HG03135 (cell line): ENCODE measurements around the gene EML1.
"Not testable (repeated sequence)": the region's sequence is repeated elsewhere in the genome, so short reads cannot be mapped to it uniquely, and the experiment has no call there.

Experiments used
- ATAC-seq: cut with Tn5 transposase; IDR thresholded peaks from one replicate; pipeline ENCODE4 v1.9.1; 2021; ENCODE audit warnings: mild to moderate bottlenecking, moderate library complexity; ENCODE audit not compliant: unreplicated experiment

EML1 gene

DNA sequence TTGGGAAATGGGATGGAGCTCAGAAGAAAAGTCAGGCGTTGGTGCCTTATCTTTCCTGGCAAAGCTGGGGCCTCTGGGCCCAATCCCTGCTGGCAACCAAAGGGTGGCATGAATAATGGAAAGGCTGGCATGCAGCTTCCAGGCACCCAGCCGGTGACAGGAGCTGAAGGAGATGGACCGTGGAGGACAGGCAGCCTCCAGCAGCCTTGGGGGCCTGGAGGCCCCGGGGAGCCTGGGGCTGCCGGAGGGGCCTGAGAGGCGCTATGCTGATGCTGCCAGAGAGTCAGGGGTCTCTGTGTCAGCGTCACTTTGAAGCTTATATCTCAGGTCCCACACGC is 38.2 kb upstream of the EML1 start:
- no peak for ATAC-seq

DNA sequence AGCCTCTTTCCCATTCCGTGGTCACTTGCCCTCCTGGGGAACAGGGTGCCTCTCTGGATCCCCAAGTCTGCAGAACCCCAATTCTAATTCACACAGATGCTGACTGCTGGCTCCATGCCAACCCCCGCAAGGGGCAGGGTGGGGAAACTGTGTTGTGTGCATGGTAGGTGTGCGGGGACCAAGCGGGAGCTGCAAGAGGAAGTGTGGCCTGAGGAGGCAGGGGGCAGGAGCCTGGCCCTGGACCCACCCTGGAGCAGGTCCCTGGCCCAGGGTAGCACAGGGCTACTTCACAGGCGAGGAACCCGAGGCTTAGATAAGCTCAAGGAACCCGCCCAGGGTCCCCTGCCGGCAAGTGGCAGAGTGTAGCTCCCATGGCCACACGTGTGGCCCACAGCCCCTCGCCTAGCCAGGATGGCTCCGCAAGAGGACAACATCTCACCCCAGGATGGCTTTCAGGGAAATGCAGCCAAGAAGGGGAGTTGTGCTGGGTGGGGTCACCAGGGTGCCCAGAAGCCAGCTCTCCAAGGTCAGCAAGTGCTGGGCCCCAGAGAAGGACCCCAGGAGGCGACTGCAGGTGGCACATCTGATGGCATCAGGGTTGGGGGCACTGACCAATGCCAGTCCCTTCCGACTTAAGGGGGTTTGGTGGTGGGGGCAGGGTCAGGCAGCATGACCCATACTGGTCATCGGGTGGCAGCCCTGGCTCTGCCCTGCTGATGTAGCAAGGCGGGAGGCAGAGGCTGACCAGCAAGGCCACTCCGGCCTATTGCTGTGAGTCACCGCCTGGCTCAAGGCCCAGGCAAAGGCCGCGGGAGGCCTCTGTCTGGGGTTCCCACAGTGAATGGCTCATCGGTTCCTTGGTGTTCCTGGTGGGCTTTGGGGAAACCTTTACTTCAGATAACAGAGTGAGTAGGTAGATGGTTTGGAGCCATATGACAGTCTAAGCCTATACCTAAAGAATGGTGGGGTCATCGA is 37.3 kb upstream of the EML1 start:
- ATAC-seq: no peak

DNA sequence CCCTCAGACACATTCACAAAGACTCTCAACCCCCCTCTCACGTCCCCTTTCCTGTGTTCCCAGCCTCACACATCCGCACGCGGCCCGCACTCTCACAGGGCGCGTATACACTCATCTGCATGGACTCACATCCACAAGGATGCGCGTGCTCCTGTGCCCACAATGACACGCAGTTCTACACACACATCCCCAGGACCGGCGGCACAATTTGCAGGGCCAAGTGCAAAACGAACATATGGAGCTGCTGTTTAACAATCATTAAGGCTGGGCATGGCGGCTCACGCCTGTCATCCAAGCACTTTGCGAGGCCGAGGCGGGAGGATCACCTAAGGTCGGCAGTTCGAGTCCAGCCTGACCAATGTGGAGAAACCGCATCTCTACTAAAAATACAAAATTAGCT is 36.4 kb upstream of the EML1 start:
- ATAC-seq: no peak

DNA sequence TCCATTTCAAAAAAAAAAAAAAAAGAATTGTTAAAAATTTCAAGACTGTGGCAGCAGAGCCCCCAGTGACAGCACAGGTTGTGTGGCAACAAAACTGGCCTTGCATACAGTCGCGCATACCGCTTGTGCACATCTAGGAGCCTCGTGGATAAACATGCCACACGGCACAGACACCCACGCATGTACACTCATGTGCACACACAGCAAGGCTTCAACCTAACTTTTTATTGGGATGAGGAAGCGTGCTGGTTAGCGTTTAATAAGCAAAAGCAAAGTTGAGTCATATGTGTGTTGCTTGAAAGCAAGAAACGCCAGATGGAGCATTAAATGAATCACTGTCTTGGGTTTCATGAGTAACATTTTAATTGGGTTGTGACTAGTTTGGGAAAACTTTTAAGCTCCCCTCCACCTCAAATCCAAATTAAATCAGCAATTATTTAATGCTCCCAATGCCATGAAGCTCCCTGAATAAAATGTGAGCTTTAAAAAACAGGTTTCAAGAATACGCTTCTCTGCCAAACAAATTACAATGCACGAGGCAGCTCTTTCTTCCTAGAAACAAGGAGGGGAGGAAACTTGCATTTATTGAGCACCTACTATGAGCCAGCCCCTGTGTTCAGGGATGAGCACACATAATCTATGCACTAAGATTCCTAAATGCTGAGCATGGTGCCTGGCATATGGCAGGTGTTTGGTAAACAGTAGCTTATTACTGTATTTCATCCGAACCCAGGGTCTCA is 35.7 kb upstream of the EML1 start:
- no peak for ATAC-seq

DNA sequence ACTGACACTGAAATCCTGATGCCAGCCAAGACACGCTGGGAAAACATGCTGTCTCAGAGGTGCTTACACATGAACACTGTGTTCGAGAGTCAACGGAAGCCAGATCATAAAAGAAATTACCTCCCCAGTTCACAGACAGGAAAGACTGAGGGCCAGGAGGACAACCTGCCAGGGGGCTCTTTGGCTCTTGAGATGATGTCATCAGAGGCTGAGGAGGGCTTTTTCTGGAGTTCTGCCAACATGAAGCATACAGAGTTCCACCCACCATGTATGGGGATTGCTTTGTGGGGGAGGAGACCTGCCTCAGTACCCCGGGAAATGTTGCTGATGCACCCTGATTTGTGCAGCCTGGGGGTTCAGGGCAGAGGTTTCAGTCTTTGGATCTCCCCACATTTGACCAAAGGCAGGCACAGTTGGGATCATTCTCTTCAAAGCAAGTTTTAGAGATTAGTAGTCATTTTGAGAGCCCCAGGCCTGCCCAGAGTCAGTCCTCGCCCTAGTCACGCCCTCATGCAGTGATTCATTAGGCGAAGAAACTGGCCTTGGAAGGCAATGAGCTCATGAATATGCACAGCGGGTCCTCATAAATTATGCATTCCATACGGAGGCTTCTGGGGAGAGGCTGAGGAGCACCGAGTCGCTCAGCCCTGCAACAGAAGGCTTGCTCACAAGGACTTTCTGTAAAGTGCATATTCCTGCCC is 34.9 kb upstream of the EML1 start:
- ATAC-seq: no peak

DNA sequence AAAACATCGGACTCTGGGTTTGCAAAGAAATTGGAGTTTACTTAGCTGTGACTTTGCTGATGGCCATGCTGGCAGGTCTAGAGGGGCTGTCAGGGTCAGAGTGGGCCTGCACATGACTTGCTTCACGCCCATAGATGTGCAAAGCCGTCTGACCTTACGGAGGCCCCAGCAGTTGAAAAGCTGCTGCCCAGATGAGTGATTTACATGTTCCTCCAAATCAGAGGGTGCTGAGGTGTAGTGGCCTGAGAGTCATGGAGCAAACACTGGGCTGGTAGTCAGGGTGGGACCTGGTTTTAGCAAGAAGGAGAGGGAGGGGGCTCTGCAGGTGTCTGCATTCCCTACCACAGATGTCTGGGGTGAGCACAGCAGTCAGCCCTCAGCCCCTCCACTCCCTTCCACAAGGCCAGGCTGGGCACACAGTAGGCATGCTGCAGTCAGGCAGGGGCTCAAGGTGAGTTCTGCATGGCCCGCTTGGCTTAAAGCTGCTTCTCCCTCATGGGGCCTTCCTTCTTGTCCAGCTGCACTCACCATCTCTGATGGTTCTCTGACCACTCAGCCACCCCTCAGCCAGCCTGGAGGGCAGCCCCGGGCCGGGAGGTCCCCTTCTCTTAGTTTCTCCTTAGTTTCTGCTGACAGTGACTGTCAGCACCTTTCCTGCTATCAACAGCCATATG is 34.2 kb upstream of the EML1 start:
- ATAC-seq: no peak

DNA sequence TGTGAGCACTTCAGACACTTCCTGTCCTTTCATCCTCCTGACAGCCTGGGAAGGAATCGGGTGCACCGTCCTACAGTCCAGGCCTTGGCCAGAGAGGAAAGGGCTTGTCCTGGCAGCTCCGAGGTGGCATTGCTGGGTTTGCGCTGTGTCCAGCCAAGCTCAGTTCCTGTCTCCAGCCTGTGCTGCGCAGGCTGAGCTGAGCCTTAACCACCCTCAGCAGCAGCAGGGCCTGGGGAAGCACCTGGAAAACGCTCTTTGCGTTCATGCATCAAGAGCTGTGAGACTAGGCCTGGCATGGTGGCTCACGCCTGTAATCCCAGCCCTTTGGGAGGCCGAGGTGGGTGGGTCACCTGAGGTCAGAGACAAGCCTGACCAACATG is 33.7 kb upstream of the EML1 start:
- ATAC-seq: no peak

DNA sequence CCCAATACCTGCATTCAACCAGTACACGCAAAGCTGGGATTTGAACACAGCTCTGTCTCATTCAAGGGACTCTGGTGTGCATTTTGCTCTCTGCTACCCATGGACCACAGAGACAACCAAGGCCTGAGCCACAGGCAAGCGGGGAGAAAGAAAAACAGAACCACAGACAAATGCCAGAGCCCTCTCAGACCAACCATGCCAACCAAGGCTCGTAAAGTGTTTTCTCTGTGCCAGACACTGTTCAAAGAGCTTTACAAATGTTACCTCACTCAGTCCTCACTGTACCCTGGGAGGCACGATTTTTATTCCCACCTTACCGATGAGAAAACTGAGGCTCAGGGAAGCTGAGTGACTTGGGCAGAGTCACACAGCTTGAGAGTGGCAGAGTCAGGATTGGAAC is 32.4 kb upstream of the EML1 start:
- ATAC-seq: no peak

DNA sequence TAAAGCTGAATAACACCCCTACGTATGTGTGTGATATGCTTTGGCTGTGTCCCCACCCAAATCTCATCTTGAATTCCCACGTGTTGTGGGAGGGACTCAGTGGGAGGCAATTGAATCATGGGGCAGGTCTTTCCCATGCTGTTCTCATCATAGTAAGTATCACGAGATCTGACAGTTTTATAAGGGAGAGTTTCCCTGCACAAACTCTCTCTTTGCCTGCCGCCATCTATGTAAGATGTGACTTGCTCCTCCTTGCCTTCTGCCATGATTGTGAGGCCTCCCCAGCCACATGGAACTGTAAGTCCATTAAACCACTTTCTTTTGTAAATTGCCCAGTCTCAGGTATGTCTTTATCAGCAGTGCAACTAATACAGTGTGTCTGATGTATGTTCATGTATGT is 30.3 kb upstream of the EML1 start:
- ATAC-seq: not testable (repeated sequence)

DNA sequence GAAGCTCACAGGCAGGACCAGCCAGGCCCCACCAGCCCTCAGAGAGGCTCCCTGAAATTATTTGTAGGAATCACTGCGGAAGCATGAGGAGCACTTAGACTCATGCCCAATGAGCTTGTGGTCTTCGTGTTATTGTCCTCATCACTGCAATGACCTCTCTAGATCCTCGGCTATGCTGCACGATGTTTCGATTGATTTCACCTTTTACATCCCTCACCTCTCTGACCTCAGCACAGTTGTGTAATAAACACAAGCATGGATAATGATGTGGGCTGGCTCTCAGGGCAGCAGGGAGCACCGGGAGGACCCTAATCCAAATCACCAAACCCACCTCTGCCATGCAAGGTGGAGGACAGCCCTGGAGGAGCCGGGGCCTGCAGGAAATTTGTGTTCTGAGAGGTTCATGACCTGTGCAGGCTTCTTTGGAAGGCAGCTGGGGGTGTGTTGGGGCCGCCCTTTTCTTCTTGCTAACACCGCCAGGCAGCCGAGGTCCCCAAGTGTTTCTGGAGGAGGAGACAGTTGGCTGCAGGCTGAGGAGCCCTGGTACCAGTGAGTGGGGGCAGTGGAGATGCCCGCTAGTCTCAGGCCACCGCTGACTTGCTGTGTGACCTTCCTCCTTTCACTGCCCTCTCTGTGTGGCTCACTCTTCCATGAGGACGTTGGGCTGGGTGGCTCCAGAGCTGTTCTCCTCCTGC is 29.5 kb upstream of the EML1 start:
- ATAC-seq: no peak

DNA sequence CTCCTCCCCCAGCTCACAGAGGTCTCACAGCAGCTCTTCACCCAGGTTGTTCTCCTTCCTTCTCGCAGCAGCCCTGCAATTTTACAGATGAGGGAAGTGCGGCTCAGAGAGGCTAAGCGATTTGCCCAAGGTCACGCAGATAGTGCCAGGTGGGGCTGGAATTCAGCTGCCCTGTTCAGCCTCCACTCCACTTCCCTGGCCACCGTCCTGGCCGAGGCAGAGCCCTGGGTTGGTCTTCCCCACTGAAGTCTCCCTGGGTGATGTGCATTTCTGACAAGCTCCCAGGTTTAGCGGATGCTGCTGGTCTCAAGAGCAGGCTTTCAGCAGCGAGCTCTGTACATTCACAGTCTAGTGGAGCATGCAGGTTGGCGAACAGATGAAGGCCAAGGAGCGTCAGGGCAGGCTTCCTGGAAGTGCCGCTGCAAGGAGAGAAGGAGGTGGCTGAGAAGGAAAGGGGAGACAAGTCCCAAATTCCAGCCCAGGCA is 28.9 kb upstream of the EML1 start:
- no peak for ATAC-seq

DNA sequence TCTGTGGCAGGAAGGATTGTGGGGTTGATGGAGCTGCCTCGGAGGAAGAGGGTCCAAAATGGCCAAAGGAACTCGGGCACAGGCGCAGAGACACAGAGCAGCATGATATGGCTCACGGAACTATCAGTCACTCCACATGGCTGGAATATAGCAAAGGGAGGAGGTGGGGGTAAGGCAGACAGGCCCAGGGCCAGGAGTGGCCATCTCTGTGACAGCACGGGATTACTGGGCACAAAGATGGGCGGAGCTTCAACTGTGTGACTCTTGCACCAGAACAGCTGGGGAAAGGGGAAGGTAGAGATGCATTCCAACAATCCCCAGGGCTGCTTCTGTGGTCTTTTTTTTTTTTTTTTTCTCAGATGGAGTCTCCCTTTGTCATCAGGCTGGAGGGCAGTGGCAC is 24.8 kb upstream of the EML1 start:
- ATAC-seq: no peak

DNA sequence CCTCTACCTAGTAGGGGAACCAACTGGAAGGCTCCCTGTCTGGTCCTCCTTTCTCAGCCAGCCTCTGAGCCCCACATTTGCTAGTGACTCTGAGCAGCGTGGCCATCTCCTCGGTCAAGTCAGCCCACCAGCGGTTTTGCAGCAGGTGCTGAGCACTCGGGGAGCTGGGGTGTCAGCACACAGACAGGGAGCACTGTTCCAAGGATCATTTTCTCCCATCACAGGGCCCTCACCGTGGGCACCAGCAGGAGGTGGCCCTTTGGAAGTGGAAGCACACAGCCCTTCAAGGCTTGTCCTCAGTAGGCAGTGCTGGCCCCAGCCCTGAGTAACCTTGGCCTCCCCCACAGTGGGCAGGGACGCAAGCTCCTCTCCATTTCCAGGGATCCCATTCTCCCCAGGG is 24.1 kb upstream of the EML1 start:
- no peak for ATAC-seq

DNA sequence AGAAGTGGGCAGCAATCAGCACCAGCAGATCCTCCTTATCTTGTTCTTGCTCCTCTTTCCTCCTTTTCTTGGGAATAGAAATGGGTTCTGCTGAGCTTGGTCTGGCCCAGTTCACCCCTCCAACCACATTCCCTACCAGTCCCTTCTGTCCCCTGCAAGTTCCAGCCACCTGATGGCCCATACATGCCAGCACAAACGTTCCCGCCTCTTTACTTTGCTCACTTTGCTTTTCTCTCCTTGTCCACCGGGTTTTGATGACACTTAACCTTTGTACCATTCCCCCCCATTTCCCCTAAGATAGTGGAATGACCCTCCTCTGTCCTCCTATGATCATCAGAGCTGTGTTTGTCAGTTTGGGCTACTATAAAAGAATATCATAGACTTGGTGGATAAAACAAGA is 23.4 kb upstream of the EML1 start:
- ATAC-seq: no peak

DNA sequence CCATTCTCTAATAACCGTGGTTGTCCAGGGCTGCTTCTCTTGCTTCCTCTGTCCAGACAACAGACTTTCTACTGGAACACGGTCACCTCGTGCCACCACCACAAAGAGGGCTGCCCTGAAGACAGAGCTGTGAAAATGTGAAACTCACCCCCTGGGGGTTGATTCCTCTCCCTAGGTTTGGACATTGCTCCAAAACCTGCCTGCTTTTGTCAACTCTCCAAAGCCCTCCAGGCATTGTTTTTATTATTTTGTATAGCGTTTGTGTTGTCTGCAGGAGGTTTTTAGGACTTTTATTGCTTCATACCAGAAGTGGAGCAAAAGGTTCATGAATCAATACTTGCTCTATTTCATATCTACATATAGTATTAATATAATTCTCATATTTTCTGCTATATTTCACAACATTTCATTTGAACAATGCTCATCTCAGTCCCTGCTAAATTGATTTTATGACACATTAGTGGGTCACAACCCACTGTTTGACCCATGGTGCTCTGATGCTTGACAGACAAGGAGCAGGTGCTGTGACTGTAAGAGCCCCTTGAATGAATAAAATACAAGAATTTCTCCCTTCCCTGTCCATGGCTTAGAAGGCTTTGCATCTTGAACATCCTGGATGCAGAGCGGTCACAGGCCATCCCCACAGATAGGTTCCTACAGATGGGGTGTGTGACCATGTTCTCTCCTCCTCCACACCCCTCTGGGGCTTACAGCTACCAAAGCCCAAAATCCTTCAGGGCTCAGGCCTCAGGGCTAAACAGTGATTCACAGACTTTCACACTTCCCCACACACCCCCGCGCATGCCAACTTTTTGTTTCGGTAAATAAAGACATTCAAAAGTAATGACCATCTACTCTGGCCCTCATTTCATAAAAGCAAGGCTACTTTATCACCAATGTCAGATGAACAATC is 20.6 kb upstream of the EML1 start:
- ATAC-seq: no peak

DNA sequence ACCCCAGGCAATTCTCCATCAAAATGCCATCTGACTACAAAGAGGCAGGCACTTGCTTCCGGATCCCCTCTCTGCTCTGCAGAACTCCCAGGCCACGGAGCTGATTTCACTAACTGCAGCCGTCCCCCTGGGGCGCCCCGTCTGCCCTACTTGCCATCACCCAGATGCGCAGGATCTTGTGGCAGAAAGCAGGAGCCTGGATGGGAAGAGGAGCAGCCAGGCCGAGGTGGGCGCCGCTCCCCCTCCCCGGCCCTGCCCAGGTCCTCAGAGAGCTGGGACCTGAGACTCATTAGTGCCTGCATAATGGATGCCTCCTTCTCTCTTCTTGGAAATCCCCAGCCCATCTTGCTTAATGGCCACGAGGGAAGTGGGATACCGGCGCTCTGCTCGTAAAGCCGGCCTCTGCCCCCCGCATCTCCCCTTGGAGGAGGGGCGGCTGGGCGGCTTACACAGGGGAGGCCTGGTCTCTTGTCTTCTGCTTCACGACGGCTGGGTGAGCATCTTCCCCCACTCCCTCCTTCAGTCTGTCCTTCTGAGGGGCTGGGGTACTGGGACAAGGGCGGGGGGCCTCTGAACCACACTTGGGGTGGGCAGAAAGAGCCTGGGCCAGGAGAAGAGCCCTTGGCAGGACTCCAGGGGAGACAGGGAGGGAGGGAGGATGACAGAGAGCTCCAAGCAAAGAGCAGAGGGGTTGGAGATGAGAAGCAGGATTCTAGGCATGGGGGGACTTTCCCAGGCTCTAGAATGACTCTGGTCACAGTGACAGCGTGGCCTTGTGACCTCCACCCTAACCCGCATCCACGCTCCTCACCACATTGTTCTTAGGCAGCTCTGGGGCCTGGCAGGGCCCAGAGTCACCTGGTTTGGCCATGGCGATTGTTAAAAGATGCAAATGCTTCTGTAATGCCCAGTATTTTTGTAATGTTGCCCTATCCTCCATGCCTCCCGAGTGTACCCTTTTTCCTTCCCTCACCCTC is 19.4 kb upstream of the EML1 start:
- ATAC-seq: no peak

DNA sequence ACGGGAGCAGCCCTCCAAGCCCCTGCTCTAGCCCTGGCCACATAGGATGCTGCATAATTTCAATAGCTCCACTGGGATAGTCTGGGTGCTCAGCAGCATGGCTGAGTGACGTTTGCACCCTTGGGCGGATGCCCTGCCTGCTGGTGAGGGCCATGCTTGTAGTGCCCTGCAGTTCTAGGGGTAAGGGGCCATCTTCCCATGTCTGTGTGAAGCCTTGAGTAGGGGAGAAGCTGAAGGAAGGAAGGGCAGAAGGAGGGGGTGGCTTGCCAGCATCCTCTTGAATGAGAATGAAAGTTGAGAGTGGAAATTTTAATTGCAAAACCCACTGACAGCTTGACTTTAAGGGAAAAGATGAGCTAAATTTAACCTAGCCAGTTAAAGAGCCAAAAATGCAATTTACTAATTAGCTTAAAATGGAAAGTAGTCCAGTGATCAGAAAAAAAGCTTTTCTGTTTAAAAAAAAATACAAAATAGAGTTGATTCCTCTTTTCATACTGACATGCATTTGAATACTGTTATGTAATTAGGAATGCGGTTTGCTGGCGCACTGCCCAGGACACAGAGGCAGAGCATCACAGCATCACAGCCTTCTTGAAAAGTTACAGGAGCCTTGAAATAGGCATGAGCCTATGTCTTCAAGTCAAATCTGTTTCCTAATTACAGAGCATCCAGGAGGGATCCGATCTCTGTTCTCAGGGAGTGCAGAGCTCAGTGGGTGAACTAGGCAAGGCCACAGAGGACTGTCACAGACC is 18.5 kb upstream of the EML1 start:
- ATAC-seq: no peak

DNA sequence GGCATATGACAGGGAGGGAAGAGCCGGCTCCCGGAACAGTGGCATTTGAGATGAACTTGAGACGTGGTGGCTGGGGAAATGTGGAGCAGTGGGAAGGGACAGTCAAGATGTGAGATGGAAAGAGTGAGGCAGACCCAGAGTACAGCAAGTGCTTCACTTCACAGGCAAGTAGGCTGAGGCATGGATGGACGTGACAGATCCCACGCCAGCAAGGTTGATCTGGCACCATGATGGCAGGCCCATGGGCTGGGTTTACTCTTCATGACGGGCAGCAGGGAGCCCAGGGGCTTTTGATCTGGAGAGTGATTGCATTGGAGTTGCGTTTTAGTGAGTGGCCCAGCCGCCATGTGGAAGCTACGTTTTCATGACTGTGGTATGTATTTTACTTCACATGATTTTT is 17.9 kb upstream of the EML1 start:
- ATAC-seq: no peak
